ENCODE data around the gene ACP2.
"Not testable (repeated sequence)": the region's sequence is repeated elsewhere in the genome, so short reads cannot be mapped to it uniquely, and the experiment has no call there.

Gene ACP2

GRCh38 chr11:47241841-47242301 lies 6.7 kb downstream of the ACP2 start:
- DNase-seq, result no peak

DNA sequence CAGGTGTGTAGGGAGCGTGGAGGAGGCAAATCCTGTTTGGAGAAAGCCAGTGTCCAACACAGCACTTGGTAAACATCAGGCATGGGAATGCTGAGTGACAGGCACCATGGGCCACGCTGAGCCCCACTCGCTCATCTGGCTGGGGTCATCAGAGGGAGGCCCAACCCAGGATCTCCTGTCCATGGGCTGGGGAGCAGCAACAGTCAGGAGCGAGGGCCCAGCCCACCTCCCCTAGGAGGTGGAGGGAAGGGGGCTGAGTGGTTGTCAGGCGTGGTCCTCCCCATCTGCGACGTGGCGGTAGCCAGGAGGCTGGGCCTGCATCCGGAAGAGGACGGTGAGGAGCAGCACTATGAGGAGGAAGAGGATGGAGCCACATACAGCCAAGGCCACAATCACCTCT lies 8.8 kb downstream of the ACP2 start:
- no peak for DNase-seq

DNA sequence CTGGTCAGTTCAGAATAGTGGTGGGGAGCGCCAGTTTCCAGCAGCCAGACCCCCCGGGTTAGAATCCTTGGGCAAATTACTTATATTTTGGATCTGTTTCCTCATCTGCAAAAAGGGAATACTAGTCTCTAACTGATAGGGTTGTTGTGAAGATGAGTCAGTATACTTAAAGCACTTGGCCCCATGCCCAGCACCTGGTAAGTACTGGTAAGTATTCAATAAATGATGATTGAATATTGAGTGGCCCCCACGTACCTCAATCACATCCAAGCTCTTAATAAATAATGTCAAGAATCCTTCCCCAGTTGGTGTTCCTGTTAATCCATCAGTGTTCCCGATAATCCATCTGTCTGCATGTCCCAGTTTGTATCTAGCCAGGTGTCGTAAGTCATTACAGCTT lies 12.1 kb downstream of the ACP2 start:
- DNase-seq, result no peak

- DNase-seq, result no peak
Measured at GRCh38 chr11:47235163-47235562, 13.5 kb downstream of the ACP2 start.

DNA sequence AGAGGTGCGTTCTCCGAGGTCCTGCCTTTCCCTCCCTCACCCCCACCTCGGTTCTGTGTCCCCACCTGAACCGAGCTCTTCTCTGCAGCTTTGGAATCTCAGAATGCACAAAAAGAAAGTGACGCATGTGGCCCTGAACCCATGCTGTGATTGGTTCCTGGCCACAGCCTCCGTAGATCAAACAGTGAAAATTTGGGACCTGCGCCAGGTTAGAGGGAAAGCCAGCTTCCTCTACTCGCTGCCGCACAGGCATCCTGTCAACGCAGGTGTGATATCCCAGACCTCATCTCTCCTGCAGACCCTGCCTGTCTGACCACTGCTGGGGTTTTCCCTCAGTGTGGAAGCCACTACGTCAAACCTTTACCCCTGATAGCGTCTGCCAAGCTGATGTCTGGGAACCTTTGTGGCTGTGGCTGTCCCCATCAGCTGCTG lies 13.9 kb downstream of the ACP2 start:
- peak; percentile 20 for DNase-seq

GRCh38 chr11:47233989-47234668 lies 14.5 kb downstream of the ACP2 start:
- DNase-seq, result no peak

GRCh38 chr11:47233051-47233450 lies 15.6 kb downstream of the ACP2 start:
- no peak for DNase-seq

DNA sequence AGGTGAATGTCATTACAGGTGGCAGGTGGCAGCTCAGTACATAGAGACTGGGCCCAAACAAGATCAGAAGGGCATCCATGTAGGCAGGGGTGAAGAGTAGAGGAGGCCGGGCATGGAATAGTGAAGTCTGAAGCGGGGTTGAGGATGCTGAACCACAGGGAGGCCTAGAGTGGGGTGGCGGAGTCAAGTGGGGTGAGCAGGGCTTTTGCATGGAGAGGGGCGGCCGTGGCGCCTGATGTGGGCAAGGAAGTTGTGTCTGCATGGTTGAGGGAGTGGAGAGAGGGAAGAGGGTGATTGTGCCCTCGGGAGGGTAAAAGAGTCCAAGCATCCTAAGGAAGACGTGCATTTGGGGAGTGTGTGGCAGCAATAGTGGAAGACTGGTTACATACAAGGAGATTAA lies 19.5 kb downstream of the ACP2 start:
- no peak for DNase-seq

- DNase-seq, result peak; percentile 71
Measured at GRCh38 chr11:47225552-47226400, 22.8 kb downstream of the ACP2 start.

DNA sequence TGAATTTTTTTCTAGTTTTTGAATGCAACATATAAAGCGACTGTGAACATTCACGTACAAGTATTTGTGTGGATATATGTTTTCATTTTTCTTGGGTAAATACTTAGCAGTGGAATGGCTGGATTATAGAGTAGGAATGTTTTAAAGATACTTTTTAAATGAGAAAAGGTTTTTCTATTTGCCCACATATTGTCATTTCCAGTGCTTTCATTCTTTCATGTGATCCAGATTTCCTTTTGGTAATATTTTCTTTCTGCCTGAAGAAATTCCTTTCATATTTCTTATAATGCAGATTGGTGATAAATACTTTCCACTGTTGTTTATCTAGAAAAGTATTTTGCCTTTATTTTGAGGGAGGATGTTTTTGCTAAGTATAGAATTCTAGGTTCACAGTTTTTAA lies 25.9 kb downstream of the ACP2 start:
- no peak for DNase-seq

- DNase-seq, result no peak
Measured at GRCh38 chr11:47220401-47220821, 28.2 kb downstream of the ACP2 start.

DNA sequence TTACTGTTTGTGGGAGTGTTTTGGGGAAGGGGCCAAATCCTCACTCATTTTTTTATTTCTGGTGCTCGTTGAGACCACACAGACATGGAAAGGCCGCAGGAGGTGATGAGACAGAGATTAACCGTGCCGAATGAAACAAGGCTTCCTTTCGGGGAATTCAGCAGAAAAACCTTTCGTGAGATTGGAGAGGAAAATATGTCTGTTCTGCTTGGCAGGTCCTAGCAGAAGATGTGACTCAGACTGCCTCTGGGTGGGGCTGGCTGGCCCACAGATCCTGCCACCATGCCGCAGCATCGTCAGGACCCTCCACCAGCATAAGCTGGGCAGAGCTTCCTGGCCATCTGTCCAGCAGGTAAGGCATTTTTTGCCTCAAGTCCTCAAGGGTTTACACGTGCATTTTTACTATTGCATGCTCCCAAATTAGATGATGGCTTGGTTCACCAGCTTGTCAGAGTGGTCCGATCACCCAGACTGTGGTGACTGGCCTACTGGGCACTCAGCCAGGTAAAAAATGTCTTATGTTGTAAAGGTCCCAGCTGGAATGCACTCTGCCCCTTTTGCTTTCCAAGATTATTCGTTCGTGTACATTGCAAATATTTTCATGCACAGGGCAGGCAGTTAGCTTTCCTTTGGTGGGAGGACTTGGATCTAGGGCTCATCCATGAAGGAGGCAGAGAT lies 32.4 kb downstream of the ACP2 start:
- peak; percentile 83 for DNase-seq

DNA sequence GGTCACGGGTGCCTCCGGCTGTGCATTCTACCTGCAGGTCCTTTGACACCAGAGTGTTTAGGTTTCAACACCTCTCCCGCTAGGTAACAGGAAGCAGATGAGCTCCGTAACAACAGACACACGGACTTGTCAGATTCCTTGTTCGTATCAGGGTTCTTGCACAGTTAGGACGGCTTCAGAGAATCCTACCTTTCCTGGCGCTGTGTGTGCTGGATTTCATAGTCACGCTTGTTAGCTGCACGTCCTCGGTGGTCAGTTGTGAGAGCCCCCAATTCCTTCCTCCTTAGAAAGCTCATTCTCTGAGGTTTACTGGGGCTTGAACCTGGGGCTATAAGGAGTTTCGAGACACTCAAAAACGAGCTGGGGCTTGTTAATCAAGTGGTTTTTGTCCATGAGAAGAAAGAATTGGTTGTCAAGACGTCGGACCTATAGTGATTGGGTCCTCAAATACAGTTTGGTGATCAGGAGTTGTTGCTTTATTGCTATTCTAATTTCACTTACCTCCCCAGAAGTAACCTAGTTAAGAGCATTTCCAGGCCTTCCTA lies 33.2 kb downstream of the ACP2 start:
- DNase-seq, result peak; percentile 63

DNA sequence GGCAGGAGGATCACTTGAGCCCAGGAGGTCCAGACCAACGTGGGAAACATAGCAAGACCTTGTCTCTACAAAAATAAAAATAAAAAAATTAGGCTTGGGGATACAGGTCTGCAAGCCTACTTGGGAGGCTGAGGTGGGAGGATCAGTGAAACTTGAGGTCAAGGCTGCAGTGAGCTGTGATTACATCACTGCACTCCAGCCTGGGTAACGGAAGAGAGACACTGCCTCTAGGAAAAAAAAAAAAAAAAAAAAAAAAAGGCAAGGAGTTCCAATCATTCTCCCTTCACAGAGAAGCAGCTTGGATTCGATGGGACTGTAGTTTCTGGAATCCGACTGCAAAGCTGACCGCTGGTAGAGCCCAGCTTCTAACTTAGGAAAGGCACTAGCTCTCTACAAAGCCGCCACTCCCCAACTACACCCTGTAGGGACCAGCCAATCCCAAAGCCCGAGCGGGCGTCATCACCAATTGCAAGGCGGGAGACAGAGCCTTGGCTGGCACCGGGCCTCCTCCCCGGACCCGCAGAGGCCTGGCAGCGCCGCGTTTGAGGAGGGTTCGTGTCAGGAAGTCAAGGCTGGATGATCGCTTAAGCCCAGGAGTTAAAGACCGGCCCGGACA lies 34.6 kb downstream of the ACP2 start:
- peak; percentile 93 for DNase-seq

- no peak for DNase-seq
Measured at GRCh38 chr11:47212938-47213337, 35.7 kb downstream of the ACP2 start.

DNA sequence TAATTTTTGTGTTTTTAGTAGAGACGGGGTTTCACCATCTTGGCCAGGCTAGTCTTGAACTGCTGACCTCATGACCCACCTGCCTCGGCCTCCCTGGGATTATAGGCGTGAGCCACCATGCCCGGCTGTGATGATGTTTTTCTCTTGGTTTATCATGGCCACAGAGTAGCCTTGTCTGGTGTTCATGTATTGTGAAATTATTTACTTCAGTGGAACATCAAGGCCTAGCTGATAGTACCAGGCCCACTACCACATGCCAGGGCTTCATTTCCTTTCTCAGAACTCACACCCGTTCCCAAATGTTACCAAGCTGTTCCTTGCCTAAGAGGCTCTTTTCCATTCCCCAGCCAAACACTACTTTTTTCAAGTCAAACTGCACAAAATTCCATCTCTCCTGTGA lies 40.0 kb downstream of the ACP2 start:
- DNase-seq, result no peak

DNA sequence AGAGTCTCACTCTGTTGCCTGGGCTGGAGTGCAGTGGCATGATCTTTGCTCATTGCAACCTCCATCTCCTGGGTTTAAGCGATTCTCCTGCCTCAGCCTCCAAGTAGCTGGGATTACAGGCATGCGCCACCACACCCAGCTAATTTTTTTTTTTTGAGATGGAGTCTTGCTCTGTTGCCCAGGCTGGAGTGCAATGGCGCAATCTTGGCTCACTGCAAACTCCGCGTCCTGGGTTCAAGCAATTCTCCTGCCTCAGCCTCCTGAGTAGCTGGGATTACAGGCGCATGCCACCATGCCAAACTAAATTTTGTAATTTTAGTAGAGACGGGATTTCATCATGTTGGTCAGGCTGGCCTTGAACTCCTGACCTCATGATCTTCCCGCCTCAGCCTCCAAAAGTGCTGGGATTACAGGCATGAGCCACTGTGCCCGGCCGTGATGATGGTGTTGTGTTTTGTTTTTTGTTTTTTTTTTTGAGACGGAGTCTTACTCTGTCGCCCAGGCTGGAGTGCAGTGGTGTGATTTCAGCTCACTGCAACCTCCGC lies 40.5 kb downstream of the ACP2 start:
- not testable (repeated sequence) for DNase-seq

- no peak for DNase-seq
Measured at GRCh38 chr11:47207459-47207858, 41.2 kb downstream of the ACP2 start.

DNA sequence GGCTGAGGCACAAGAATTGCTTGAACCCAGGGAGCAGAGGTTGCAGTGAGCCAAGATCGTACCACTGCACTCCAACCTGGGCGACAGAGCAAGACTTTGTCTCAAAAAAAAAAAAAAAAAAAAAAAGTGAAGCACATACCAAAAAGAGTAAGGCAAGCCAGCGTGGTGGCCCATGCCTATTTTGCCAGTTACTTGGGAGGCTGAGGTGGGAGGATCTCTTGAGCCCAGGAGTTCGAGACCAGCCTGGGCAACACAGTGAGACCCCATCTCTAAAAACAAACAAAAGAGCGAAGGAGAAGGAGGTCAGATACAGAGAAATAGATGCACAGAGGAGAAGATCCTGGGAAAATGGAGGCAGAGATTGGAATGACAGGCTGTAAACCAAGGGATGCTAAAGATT lies 42.0 kb downstream of the ACP2 start:
- not testable (repeated sequence) for DNase-seq

DNA sequence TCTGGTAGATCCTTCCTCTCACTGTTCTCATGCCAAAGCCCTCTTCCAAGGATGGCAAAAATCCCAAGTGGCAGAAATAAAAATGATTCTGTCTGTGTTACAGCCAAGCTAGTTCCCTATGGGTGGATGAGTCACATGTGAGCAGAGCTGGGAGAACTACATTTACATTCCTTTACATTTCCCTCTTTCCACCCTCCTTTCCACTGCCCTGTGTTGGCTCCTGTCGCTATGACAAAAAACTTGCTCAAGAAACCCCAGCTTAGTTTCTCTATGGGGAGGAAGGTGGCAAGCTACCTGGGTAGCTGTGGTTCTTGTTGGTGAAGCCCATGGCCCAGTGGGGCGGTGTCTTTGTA lies 44.0 kb downstream of the ACP2 start:
- no peak for DNase-seq

DNA sequence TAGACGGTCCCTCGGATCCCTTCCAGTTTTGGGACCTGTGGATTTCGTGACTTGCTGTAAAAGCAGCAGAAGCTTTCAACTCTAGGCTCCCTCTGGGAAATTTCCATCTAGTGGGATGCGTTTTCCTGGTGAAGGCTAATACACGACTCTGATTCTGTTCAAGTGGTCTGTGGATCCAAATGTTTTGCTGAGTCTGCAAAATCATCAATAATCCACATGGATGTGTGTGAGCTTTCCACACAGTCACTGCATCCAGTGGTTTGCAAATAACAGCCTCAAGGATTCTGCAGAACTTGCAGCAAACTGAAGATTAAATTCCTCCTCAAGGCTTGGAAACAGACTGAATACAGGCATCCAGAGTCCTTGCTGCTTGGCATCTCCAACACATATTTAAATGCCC lies 46.0 kb downstream of the ACP2 start:
- DNase-seq, result no peak

DNA sequence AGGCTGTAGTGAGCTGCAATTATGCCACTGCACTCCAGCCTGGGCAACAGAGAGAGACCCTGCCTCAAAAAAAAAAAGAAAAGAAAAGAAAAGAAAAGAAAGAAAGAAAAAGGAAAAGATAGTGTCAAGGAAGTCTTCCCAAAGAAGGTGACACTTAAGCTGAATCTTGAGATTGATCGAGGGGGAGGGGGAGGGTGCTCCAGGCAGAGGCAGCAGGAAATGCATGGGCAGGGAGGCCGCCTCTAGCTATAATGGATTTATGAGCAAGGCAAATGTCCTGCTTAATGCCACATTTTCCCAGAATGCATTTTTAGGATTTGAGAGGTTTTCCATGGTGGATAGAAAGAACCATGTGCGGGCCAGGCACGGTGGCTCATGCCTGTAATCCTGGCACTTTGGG lies 47.6 kb downstream of the ACP2 start:
- DNase-seq, result no peak

DNA sequence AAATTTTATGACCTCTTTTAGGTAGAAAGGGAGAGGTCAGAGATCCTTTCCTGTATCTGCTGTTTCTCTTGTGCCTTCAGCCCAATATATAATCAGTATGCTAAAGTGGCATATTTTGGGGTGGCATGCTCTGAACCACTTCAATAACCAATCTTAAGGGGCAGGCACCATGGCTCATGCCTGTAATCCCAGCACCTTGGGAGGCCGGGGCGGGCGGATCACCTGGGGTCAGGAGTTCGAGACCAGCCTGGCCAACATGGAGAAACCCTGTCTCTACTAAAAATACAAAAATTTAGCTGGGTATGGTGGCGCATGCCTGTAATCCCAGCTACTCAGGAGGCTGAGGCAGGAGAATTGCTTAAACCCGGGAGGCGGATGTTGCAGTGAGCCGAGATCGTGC lies 50.5 kb downstream of the ACP2 start:
- DNase-seq, result not testable (repeated sequence)
